ENCODE data around the gene NUDT6.

DNA sequence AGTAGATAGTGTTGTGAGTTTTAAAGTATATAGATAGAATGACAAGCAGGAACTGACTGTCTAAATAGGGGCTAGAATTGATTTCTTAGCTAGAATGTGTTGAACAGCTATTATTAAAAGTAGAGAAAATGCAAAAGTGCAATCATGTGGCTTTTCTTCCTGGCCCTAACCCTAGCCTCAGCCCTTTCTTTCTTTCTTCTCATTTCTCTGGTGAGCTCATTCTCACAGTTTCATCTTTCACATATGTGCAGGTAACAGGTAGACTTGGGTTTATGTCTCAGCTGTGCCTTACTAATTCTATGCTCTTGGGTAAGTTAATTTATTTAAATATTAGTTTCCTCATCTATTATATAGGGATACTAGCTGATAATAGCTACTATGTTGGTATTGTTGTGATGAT, 70.8 kb downstream of the NUDT6 start:
- TF ChIP-seq, protein P1, sequence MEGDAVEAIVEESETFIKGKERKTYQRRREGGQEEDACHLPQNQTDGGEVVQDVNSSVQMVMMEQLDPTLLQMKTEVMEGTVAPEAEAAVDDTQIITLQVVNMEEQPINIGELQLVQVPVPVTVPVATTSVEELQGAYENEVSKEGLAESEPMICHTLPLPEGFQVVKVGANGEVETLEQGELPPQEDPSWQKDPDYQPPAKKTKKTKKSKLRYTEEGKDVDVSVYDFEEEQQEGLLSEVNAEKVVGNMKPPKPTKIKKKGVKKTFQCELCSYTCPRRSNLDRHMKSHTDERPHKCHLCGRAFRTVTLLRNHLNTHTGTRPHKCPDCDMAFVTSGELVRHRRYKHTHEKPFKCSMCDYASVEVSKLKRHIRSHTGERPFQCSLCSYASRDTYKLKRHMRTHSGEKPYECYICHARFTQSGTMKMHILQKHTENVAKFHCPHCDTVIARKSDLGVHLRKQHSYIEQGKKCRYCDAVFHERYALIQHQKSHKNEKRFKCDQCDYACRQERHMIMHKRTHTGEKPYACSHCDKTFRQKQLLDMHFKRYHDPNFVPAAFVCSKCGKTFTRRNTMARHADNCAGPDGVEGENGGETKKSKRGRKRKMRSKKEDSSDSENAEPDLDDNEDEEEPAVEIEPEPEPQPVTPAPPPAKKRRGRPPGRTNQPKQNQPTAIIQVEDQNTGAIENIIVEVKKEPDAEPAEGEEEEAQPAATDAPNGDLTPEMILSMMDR (conservative IDR thresholded peaks at IDR 0.05), result no peak
- no peak for TF ChIP-seq ZFX (IDR thresholded peaks at IDR 0.05)
